Measurements from ENCODE around the gene TMEM207. TPM values are rescaled to one million over a fixed set of nuclear protein-coding genes. Genes with fewer than 3 reads are reported as not detected.

Gene TMEM207
- total and polyA plus RNA-seq, 2 of the 4 experiments (the other 2 are of a cell fraction), result not detected

DNA sequence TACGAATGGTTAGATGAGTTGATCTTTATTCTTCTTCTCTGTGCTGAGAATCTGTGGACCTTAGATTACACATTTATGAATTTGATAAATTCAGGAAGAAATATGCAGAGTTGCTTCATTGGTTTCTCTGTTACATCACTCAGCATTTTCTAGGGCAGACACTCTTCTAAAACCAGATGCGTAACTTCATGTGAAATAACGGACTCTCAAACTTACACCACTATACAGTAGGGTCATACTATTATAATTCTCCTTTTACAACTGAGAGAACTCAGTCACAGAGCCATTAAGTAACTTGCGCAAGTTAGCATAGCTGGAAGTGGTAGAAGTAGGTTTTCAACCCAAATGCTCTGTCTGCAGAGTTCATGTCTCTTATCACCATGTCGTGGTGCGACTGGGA, 5.7 kb downstream of the TMEM207 start:
- Histone ChIP-seq H3K18ac (ENCODE audit: low read depth, low read length) (no peak overlapping the region), H3K27ac (ENCODE audit: insufficient read depth, low read length) (no peak overlapping the region), H4K20me1 (ENCODE audit: insufficient read depth, low read length) (no peaks in the 10 kb centered on the region), H4K8ac (ENCODE audit: low read depth in 2 of 2, low read length in 2 of 2) (no peak overlapping the region), H2BK120ac (ENCODE audit: low read depth, low read length) (no peak overlapping the region), H3K56ac (ENCODE audit: extremely low read depth, insufficient read depth, low read length) (no peak overlapping the region), H2BK5ac (ENCODE audit: low read depth, low read length, poor library complexity, severe bottlenecking) (no peak overlapping the region), H3K9ac (ENCODE audit: low read depth, low read length) (no peak overlapping the region), H3K27me3 (ENCODE audit: control insufficient read depth, insufficient read depth, low read length) (no peaks in the 10 kb centered on the region), H2AK9ac (replicated peaks; ENCODE audit: low read depth, low read length, poor library complexity) (no peak overlapping the region), H3K79me1 (ENCODE audit: low read depth in 1 of 2, low read length in 2 of 2) (no peaks in the 10 kb centered on the region), H3K36me3 (ENCODE audit: control insufficient read depth, insufficient read depth, low read length) (no peaks in the 10 kb centered on the region), H2AFZ (replicated peaks; ENCODE audit: low read length, poor library complexity) (no peak overlapping the region), H3K14ac (replicated peaks; ENCODE audit: low read depth, low read length) (no peak overlapping the region), H4K5ac (ENCODE audit: low read depth, low read length) (no peak overlapping the region), H3K23ac (ENCODE audit: low read depth, low read length) (no peak overlapping the region), H3K4me3 (ENCODE audit: insufficient read depth, low read depth, low read length) (no peak overlapping the region), H2BK15ac (ENCODE audit: low read depth, low read length) (no peak overlapping the region), H4K91ac (ENCODE audit: insufficient read depth, low read depth, low read length) (no peak overlapping the region), H2AK5ac (ENCODE audit: low read depth, low read length) (no peak overlapping the region), H3K9me3 (ENCODE audit: control insufficient read depth, insufficient read depth, low read length) (no peaks in the 10 kb centered on the region), H3K9me1 (ENCODE audit: insufficient read depth, low read length) (no peaks in the 10 kb centered on the region), H3K4ac (ENCODE audit: low read depth, low read length) (no peak overlapping the region), H3K4me2 (ENCODE audit: low read depth, low read length) (no peak overlapping the region), H3K4me1 (ENCODE audit: control insufficient read depth, insufficient read depth, low read length) (no peaks in the 10 kb centered on the region), H2BK20ac (ENCODE audit: low read depth, low read length) (no peak overlapping the region)
- dilution Hi-C loops (cut with HindIII; ENCODE audit: low sequenced_read_pairs, unreplicated experiment), result no loop called here
- no peak for ATAC-seq (ENCODE audit: low read depth)
- DNase-seq, result no peak
- POLR2A ChIA-PET (ENCODE audit: unreplicated experiment), result no interaction called here
- BruUV-seq (replicated peaks), result no TSS peak
- TF ChIP-seq BHLHE40 (IDR thresholded peaks at IDR 0.05; ENCODE audit: low read depth, low read length), result no peak
- TF ChIP-seq RAD21 (IDR thresholded peaks at IDR 0.05; ENCODE audit: low read length), result no peak
- no peak for TF ChIP-seq CTCF (conservative IDR thresholded peaks at IDR 0.05; ENCODE audit: low read depth, low read length)
- no peak for TF ChIP-seq POLR2A (IDR thresholded peaks at IDR 0.05; ENCODE audit: low read depth, low read length)
- TF ChIP-seq CEBPB (IDR thresholded peaks at IDR 0.05; ENCODE audit: low read depth, low read length), result no peak
- no peak for TF ChIP-seq FOS (IDR thresholded peaks at IDR 0.05; ENCODE audit: low read depth, low read length)
- TF ChIP-seq MAFK (IDR thresholded peaks at IDR 0.05; ENCODE audit: low read depth, low read length), result no peak
- no peak for TF ChIP-seq MAZ (IDR thresholded peaks at IDR 0.05; ENCODE audit: borderline replicate concordance, low read depth, low read length)
- TF ChIP-seq MXI1 (IDR thresholded peaks at IDR 0.05; ENCODE audit: borderline replicate concordance, low read depth, low read length), result no peak
- no peak for TF ChIP-seq CHD1 (IDR thresholded peaks at IDR 0.05; ENCODE audit: low read depth, low read length)
- no peak for TF ChIP-seq SMC3 (IDR thresholded peaks at IDR 0.05; ENCODE audit: low read depth, low read length)
- TF ChIP-seq RFX5 (IDR thresholded peaks at IDR 0.05; ENCODE audit: low read depth, low read length), result no peak
- no peak for TF ChIP-seq USF2 (IDR thresholded peaks at IDR 0.05; ENCODE audit: low read depth, low read length)
- TF ChIP-seq RCOR1 (IDR thresholded peaks at IDR 0.05; ENCODE audit: insufficient replicate concordance, low read length), result no peak
- TF ChIP-seq ELK1 (IDR thresholded peaks at IDR 0.05; ENCODE audit: borderline replicate concordance, low read depth, low read length), result no peak
- TF ChIP-seq NFE2L2 (IDR thresholded peaks at IDR 0.05; ENCODE audit: low read depth, low read length), result no peak
- intact Hi-C loops (cut with micrococcal nuclease), result loop anchor here (5.0 kb wide), 3 partner anchors 217 to 482 kb away; no protein-coding TSS in a partner anchor
- 83% methylated on average over 2 of the region's 6 CpGs; no CpG with 5 or more reads in 1 of the 2 experiments for WGBS, 2 experiments (ENCODE audit: extremely low coverage in 2 of 2, insufficient read length in 1 of 2)
- CTCF ChIA-PET, result interaction anchor here (0.9 to 2.6 kb wide), 4 partner anchors 9 to 482 kb away, joined by 3 to 13 read pairs (median 6); no protein-coding TSS in a partner anchor
- in situ Hi-C loops (cut with MboI; ENCODE audit: low sequenced_read_pairs), result no loop called here
